Stimulated activated CD8-positive, alpha-beta memory T cell treated with anti-CD3 and anti-CD28 coated beads, Interleukin-7, amount 100 ng/mL, for 4 hours (primary cell): ENCODE data around the gene CCND1.
"Not testable (repeated sequence)": the region's sequence is repeated elsewhere in the genome, so short reads cannot be mapped to it uniquely, and the experiment has no call there.

Experiments
- DNase-seq, 2 donors: peaks; one replicate each; pipeline ENCODE4 v3.0.0-alpha.2; 2020; ENCODE audit warnings: low read depth in 2 of 2

Gene CCND1

GRCh38 chr11:69689484-69690319 is 48.7 kb downstream of the CCND1 start:
- DNase-seq: no peak

DNA sequence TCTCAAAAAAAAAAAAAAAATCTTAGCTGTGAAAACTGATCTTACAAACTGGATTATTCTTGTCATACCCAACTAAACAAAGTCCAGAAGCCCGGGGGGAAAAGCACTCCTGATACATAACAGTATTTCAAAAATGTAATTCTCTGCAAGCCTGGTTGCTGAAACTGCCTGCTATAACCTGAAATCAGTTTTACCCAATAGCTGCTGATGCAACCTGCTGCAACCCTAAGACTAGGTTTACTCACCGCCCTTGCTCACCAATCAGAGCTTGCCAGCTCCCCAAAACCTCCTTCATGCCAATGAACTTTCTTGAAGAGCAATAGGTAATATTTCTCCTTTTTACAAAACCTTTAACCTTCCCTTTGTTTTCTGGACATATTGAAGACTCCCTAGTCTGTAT is 50.5 kb downstream of the CCND1 start:
- no peak for DNase-seq

DNA sequence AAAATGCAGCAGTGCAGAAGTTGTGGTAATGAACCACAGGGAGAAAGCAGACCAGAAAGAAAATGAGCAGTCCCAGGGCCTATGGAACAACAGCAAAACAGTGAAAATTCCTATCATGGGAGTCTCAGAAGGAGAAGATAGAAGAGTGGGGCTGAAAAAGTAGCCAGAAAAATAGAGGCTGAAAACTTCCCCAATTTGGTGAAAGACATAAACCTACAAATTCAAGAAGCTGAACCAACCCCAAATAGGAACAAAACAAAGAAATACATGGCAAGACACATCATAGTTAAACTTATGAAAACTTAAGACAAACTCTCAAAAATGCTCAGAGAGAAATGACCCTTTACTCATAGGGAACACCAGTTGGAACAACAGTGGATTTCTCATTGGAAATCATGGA is 51.5 kb downstream of the CCND1 start:
- DNase-seq: no peak

DNA sequence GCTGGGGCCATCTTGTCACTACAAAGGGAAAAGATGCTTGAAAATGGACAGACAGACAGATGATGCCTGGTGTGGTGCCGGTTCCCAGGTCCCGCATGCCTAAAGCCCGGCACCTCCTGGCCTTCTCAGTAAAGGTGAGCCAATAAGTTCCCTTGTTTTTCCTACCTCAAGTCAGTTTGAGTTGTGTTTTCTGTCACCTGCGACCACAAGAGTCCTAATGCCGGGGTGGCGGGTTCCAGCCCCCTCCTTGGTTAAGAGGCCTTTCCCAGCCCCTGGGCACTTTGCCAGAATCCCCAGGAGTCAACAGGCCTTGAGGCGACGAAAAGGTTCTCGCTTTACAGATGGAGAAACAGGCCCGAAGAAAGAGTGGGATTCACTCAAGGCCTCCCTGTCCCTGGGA is 53.8 kb downstream of the CCND1 start:
- DNase-seq: no peak

DNA sequence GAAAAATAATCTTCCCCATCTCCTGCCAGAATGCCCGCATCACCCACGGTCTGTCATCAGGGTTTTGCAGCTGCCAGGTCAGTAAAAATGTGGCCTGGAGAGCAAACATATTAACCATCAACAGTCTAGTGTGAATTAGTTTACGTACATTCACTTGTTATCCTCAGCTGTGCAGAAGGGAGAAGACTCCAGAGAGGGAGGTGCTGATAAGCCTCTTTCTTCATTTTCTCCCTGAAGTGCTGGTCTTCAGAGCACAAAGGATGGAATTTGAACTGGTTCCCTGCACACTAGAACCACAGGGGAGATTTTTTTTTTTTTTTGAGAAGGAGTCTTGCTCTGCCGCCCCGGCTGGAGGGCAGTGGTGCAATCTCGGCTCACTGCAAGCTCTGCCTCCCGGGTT is 54.6 kb downstream of the CCND1 start:
- DNase-seq: no peak

- not testable (repeated sequence) for DNase-seq
Observed at GRCh38 chr11:69695995-69696394, 55.0 kb downstream of the CCND1 start.

DNA sequence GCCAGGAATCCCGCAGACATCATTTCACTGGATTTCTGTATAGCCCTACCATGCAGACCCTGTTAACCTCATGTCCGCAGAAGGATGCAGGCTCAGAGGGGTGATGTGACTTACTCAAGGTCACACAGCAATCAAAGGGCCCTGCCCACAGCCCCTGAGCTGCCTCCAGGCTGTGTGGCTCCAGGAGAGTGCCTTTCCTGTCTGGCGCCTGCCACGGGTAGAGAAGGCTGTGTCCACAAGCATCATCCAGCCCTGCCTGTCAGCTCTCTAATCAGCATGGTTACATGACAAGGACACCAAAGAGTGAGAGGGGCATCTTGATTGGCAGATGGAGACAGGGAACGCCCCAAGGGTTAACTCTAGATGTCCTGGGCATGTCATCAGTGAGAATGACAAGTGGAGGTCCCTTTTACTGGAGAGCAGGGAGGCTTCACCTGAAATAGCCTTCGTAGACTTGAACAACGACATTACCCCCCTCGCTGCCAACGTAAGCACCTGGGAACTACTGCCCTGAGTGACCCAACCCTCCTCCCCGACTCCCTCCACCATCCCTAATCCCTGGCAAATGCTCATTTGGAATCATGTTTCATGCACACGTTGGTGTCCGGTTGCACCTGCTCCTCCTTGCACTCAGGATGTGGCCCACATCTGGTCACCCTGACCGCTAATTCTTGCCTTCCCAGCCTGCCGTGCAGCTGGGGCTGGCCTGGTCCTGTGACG is 56.0 kb downstream of the CCND1 start:
- no peak for DNase-seq

DNA sequence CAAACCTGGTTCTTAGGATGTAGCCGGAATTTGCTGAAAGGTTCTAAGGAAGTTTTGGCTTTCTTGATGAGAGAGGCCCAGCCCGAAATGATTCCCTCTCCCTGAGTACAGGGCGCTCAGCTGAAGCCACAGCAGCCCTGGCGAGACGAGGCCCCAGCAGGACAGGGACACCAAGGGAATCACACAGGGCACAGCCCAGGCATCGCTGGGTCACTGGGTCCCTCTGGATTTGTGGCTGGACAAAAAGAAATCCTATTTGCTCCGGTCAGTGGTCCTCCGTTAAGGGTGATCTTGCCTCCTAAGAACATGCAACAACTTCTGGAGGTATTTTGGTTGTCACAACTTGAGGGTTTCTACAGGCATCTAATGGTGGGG is 56.5 kb downstream of the CCND1 start:
- no peak for DNase-seq

DNA sequence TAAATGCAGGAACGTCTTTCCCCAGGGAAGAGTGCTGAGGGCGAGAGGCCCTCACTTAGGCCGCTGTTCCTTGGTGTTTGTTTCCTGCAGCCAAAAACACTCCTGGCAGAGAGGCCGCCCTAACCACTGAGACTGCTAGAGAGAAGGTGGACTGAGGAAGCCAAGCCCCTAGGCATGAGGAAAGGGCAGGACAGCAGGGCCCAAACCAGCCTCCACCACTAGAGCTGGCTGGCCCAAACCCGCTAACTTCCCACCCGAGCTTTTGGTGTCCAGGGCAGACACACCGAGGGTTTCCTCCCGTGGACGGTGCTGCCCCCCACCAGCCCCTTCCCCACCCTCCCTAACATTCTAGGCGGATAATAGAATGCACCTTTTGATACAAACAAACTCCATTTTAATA is 56.9 kb downstream of the CCND1 start:
- no peak for DNase-seq

DNA sequence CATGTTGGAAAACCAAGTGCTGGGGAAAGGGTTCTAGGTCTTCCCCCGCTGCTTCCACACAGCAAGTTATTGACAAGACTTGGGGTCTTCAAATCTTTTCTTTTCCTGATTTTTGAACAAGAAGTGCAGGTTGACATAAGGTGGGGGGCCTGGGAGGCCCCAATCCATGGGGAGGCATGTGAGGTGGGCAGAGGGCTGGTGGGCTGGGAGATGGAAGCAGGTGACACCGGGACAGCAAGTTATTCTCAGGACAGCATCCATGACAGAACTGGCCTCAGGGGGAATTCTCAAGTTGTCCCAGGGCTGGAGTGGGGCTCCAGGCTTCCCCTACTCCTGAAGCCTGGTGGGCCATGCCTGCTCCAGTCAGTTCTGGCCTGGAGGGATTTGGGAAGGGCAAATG is 57.4 kb downstream of the CCND1 start:
- DNase-seq: no peak

GRCh38 chr11:69699213-69699612 is 58.3 kb downstream of the CCND1 start:
- DNase-seq: no peak

- no peak for DNase-seq
Observed at GRCh38 chr11:69700278-69701140, 59.6 kb downstream of the CCND1 start.

- no peak for DNase-seq
Observed at GRCh38 chr11:69702239-69702691, 61.3 kb downstream of the CCND1 start.

- no peak for DNase-seq
Observed at GRCh38 chr11:69702769-69703452, 62.0 kb downstream of the CCND1 start.

DNA sequence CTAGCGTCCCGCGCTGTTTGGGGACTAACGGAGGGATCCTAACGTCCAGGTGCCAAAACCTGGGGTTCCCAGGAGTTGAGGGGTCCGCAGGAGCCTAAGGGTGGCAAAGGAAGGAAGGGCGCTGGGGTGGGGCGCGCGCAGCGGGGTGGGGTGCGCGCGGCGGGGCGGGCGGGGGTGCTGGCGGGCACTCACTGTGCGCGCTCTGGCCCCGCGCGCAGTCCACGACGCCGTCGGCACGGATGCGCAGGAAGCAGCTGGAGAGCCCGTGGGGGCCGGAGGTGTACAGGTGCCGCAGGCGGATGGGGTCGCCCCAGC is 62.5 kb downstream of the CCND1 start:
- DNase-seq: no peak
